WI38 (cell line): ENCODE measurements around the gene RFLNA.

Experiments used
- H3K4me3 ChIP-seq: 2 replicates; pipeline ENCODE4 v1.5.1; 2011; ENCODE audit warnings: low read depth, mild to moderate bottlenecking, control low read depth, low read length
- CTCF ChIP-seq: IDR thresholded peaks from 2 replicates; pipeline ENCODE4 v1.5.1; 2012; ENCODE audit warnings: low read depth, mild to moderate bottlenecking, control low read depth, low read length

RFLNA gene

GRCh38 chr12:124293286-124294003 lies 1.4 kb upstream of the RFLNA start:
- no peak overlapping the region for H3K4me3 ChIP-seq
- TF ChIP-seq CTCF, result no peak

- H3K4me3 ChIP-seq, result no peak overlapping the region
- no peak for TF ChIP-seq CTCF
Measured at GRCh38 chr12:124295431-124296058, 652 bp downstream of the RFLNA start.

- TF ChIP-seq CTCF, result no peak
Measured at GRCh38 chr12:124296295-124296915, 1.5 kb downstream of the RFLNA start.

GRCh38 chr12:124296916-124297351 lies 2.0 kb downstream of the RFLNA start:
- H3K4me3 ChIP-seq, result no peak overlapping the region
- TF ChIP-seq CTCF, result no peak

More at GRCh38 chr12:124296295-124296915, 1.5 kb downstream of the RFLNA start:
- H3K4me3 ChIP-seq, result no peak overlapping the region

- TF ChIP-seq CTCF, result no peak
Measured at GRCh38 chr12:124297389-124297788, 2.5 kb downstream of the RFLNA start.

GRCh38 chr12:124297856-124298255 lies 3.0 kb downstream of the RFLNA start:
- TF ChIP-seq CTCF, result no peak
- H3K4me3 ChIP-seq, result no peak overlapping the region

More at GRCh38 chr12:124297389-124297788, 2.5 kb downstream of the RFLNA start:
- H3K4me3 ChIP-seq, result no peak overlapping the region
